ENCODE results near the gene AADAT.

GRCh38 chr4:170030121-170030520 lies 59.6 kb downstream of the AADAT start:
- no peak for TF ChIP-seq CTCF (IDR thresholded peaks at IDR 0.05)
- no peak for TF ChIP-seq EZH2 (IDR thresholded peaks at IDR 0.05)
- no peak for TF ChIP-seq EZH2phosphoT487 (IDR thresholded peaks at IDR 0.05)
